K562 (cell line): ENCODE results near the gene AMBRA1. TPM values are rescaled to one million over a fixed set of nuclear protein-coding genes. Genes with fewer than 3 reads are reported as not detected.

Experiments
- CHD1 ChIP-seq: fragments of 200-600 bp; sonication (generic); IDR thresholded peaks from one replicate; pipeline ENCODE4 v1.6.1; 2012; ENCODE audit warnings: mild to moderate bottlenecking, moderate library complexity, low read length, inconsistent platforms
- E2F6 ChIP-seq, 2 experiments: IDR thresholded peaks; 2 replicates each; pipeline ENCODE4 v1.6.1; 2011; ENCODE audit warnings: borderline replicate concordance in 1 of 2, control low read depth in 1 of 2, low read depth in 1 of 2, low read length in 1 of 2, mild to moderate bottlenecking in 1 of 2, mixed read lengths in 1 of 2, moderate library complexity in 1 of 2; ENCODE audit not compliant: insufficient read depth in 1 of 2, insufficient read length in 1 of 2, poor library complexity in 1 of 2, severe bottlenecking in 1 of 2; ENCODE audit errors: extremely low read depth in 1 of 2
- EP300 ChIP-seq: IDR thresholded peaks from 2 replicates; pipeline ENCODE4 v1.6.1; 2012; ENCODE audit warnings: low read length, improper control_type of control experiment
- HDGF ChIP-seq: fragments of 450-650 bp; IDR thresholded peaks from 2 replicates; pipeline ENCODE4 v1.6.1; 2016
- KLF6 ChIP-seq: fragments of 250-450 bp; sonication (Bioruptor Pico); IDR thresholded peaks from 2 replicates; pipeline ENCODE4 v1.4.0; 2020; ENCODE audit warnings: mild to moderate bottlenecking, moderate library complexity, borderline replicate concordance
- MEIS2 ChIP-seq: fragments of 450-650 bp; IDR thresholded peaks from 2 replicates; pipeline ENCODE4 v1.6.1; 2014; ENCODE audit warnings: mild to moderate bottlenecking; ENCODE audit not compliant: partially characterized antibody
- NCOR1 ChIP-seq: fragments of 450-650 bp; IDR thresholded peaks from 2 replicates; pipeline ENCODE4 v1.6.1; 2016; ENCODE audit warnings: mild to moderate bottlenecking, moderate library complexity
- PHF20 ChIP-seq: fragments of 450-650 bp; IDR thresholded peaks from 2 replicates; pipeline ENCODE4 v1.6.1; 2018; ENCODE audit not compliant: partially characterized antibody
- RHOXF2B ChIP-seq: fragments of 250-450 bp; sonication (Bioruptor Pico); conservative IDR thresholded peaks from 2 replicates; pipeline ENCODE4 v1.5.1; 2021
- SAFB ChIP-seq: fragments of 200-400 bp; formaldehyde crosslinking; IDR thresholded peaks from 2 replicates; pipeline ENCODE4 v1.6.1; 2017; ENCODE audit warnings: low read depth, low read length, borderline replicate concordance
- STAT5B ChIP-seq: fragments of 250-450 bp; sonication (Bioruptor Pico); IDR thresholded peaks from 2 replicates; pipeline ENCODE4 v1.8.0; 2021; ENCODE audit warnings: mild to moderate bottlenecking, inconsistent platforms
- TSC22D4 ChIP-seq: fragments of 450-650 bp; IDR thresholded peaks from 2 replicates; pipeline ENCODE4 v1.6.1; 2016; ENCODE audit warnings: missing genetic modification characterization, missing biosample characterization, control low read depth
- ZBTB11 ChIP-seq, 3 experiments: fragments of 200-800 bp in 1 of 3; fragments of 250-450 bp in 1 of 3; fragments of 450-650 bp in 1 of 3; sonication (Bioruptor Pico) in 1 of 3; sonication (Bioruptor generic) in 1 of 3; formaldehyde crosslinking in 1 of 3; IDR thresholded peaks; 2 replicates each; pipeline versions ENCODE4 v1.6.1 to v1.8.0; 2016 to 2022; ENCODE audit warnings: mild to moderate bottlenecking in 2 of 3, missing genetic modification characterization in 2 of 3, missing compliant biosample characterization in 1 of 3, moderate library complexity in 1 of 3
- ZNF133 ChIP-seq: fragments of 250-450 bp; sonication (Bioruptor Pico); IDR thresholded peaks from 2 replicates; pipeline ENCODE4 v1.4.0; 2020; ENCODE audit warnings: mild to moderate bottlenecking
- ZNF316 ChIP-seq: fragments of 450-650 bp; IDR thresholded peaks from 2 replicates; pipeline ENCODE4 v1.6.1; 2016
- polyA plus RNA-seq, 8 experiments: library from polyadenylated mRNA; depleted of rRNA in 4 of 8; stranded (reverse) in 5 of 8; unstranded in 3 of 8; fragments of >200 nt; fragmentation: Nextera tagmentation in 2 of 8; fragmentation: Illumina TruSeq in 1 of 8; extraction: Ambion mirVana in 2 of 8; extraction: Trizol in 1 of 8; gene quantifications; 2 replicates each; pipeline versions ENCODE4 v1.2.1 to v1.2.3, GENCODE V29; 2011 to 2014; ENCODE audit warnings: inconsistent platforms in 1 of 8, missing spikeins in 1 of 8
- total RNA-seq, 7 experiments: library from RNA; depleted of rRNA in 6 of 7; stranded (reverse); fragments of >200 nt in 6 of 7; fragmentation: Illumina TruSeq in 2 of 7; extraction: Trizol in 2 of 7; gene quantifications; 2 replicates each; pipeline versions ENCODE4 v1.2.1 to v1.2.3, GENCODE V29; 2011 to 2021; ENCODE audit warnings: low replicate concordance in 1 of 7
- TF ChIP-seq, protein P1 (sequence below), 2 experiments: fragments of 450-650 bp; formaldehyde crosslinking in 1 of 2; IDR thresholded peaks; 2 replicates each; pipeline versions ENCODE4 v1.4.0 to v1.6.1; 2014 to 2020; ENCODE audit warnings: mild to moderate bottlenecking in 2 of 2, borderline replicate concordance in 1 of 2, low read depth in 1 of 2

AMBRA1 gene
- total and polyA plus RNA-seq, 9 of the 15 experiments (the other 6 are each of a cell fraction or from before 2014, with no cell fraction given) = 0.15 to 24.5 (median 13.0) TPM

DNA sequence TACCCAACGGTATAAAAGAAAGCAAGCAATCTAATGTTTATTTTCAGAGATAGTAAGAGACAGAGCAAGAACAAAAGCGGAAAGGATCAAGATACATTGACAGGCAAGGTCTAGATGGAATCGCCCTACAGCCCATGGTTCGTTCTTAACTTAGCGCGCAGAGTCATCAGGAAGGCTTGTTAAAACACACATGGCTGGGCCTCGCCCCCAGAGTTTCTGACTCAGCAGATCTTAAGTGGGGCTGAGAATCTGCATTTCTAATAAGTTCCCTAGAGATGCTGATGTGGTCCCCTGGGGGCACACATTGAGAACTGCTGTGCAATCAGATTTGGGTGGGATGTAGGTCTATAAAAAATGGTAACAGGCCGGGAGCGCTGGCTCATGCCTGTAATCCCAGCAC lies 166.5 kb downstream of the AMBRA1 start (continued):
- TF ChIP-seq, protein P1, sequence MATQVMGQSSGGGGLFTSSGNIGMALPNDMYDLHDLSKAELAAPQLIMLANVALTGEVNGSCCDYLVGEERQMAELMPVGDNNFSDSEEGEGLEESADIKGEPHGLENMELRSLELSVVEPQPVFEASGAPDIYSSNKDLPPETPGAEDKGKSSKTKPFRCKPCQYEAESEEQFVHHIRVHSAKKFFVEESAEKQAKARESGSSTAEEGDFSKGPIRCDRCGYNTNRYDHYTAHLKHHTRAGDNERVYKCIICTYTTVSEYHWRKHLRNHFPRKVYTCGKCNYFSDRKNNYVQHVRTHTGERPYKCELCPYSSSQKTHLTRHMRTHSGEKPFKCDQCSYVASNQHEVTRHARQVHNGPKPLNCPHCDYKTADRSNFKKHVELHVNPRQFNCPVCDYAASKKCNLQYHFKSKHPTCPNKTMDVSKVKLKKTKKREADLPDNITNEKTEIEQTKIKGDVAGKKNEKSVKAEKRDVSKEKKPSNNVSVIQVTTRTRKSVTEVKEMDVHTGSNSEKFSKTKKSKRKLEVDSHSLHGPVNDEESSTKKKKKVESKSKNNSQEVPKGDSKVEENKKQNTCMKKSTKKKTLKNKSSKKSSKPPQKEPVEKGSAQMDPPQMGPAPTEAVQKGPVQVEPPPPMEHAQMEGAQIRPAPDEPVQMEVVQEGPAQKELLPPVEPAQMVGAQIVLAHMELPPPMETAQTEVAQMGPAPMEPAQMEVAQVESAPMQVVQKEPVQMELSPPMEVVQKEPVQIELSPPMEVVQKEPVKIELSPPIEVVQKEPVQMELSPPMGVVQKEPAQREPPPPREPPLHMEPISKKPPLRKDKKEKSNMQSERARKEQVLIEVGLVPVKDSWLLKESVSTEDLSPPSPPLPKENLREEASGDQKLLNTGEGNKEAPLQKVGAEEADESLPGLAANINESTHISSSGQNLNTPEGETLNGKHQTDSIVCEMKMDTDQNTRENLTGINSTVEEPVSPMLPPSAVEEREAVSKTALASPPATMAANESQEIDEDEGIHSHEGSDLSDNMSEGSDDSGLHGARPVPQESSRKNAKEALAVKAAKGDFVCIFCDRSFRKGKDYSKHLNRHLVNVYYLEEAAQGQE (IDR thresholded peaks at IDR 0.05; ENCODE audit: borderline replicate concordance) = no peak
- TF ChIP-seq, protein P1 (CRISPR knock-in tag; IDR thresholded peaks at IDR 0.05; ENCODE audit: low read depth) = no peak
- TF ChIP-seq EP300 (peak; percentile 43; the same call in 1 of the 2 replicates), STAT5B (CRISPR knock-in tag) (no peak), HDGF (no peak), RHOXF2B (no peak), ZNF316 (peak; percentile 100), MEIS2 (no peak), ZNF133 (CRISPR knock-in tag) (no peak), NCOR1 (no peak), ZBTB11 (CRISPR knock-in tag; IDR thresholded peaks at IDR 0.05) (no peak), PHF20 (no peak), CHD1 (no peak), SAFB (no peak), TSC22D4 (no peak), KLF6 (CRISPR knock-in tag) (no peak), E2F6 (IDR thresholded peaks at IDR 0.05; ENCODE audit: borderline replicate concordance in 1 of 2, extremely low read depth in 1 of 2, insufficient read depth in 1 of 2, insufficient read length in 1 of 2, low read depth in 1 of 2, low read length in 1 of 2, poor library complexity in 1 of 2, severe bottlenecking in 1 of 2) (no peak)
